NCI-H2196 treated with DMSO at 0.1 percent for 48 hours (cell line): ENCODE data around the gene AJM1.
"Not testable (repeated sequence)": the region's sequence is repeated elsewhere in the genome, so short reads cannot be mapped to it uniquely, and the experiment has no call there.

Source experiments
- DNase-seq: peaks from one replicate; lab custom pipeline; 2025; ENCODE audit not compliant: unreplicated experiment; lab: John Stamatoyannopoulos, UW

Gene AJM1

DNA sequence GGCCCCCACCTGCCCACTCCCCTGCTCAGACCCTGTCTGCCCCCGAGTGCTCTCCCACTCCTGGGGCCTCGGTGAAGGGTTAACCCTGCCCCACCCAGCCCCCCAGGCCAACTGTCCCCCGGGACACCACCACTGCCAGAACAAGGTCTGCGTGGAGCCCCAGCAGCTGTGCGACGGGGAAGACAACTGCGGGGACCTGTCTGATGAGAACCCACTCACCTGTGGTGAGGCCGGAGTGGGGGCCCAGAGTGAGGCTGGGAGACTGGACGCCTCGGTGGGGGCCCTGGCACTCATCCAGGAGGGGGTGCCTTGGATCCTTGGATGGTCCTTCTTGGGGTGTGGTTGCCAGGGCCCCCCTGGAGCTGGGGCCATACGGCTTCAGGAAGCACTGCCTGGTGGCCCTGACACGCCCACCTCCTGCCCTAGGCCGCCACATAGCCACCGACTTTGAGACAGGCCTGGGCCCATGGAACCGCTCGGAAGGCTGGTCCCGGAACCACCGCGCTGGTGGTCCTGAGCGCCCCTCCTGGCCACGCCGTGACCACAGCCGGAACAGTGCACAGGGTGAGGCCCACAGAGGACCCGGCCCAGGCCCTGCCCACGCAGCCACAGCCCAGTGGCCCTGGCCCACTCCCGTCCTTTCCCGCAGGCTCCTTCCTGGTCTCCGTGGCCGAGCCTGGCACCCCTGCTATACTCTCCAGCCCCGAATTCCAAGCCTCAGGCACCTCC is 12.0 kb downstream of the AJM1 start:
- DNase-seq, result no peak

DNA sequence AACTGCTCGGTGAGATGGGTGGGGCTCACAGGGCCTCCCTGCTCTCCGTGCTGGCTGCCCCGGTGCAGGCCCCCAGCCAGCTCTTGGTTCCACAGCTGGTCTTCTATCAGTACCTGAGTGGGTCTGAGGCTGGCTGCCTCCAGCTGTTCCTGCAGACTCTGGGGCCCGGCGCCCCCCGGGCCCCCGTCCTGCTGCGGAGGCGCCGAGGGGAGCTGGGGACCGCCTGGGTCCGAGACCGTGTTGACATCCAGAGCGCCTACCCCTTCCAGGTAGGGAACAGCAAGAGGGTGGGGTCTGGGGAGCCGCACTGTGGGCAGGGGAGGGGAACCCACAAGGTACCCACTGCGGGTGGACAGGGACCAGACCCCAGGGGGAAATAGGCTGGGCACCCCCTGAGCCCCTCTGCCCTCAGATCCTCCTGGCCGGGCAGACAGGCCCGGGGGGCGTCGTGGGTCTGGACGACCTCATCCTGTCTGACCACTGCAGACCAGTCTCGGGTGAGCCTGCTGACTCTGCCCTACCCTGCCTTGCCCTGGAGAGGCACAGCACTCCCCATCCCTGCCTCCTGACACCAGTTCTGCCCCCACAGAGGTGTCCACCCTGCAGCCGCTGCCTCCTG is 12.7 kb downstream of the AJM1 start:
- DNase-seq, result no peak

DNA sequence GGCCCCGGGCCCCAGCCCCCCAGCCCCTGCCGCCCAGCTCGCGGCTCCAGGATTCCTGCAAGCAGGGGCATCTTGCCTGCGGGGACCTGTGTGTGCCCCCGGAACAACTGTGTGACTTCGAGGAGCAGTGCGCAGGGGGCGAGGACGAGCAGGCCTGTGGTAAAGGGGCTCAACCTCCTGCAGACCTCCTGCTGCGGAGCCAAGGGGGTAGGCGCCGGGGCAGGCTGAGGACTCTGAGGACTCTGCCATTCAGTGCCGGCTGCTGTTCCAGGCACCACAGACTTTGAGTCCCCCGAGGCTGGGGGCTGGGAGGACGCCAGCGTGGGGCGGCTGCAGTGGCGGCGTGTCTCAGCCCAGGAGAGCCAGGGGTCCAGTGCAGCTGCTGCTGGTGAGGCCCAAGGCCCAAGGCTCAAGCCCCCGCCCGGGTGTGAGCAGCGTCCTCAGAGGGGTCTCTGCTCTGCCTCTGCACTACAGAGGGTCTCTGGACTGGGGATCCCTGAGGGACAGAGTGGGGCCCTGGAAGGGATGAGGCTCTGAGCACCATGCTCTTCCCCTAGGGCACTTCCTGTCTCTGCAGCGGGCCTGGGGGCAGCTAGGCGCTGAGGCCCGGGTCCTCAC is 13.3 kb downstream of the AJM1 start:
- DNase-seq, result no peak

DNA sequence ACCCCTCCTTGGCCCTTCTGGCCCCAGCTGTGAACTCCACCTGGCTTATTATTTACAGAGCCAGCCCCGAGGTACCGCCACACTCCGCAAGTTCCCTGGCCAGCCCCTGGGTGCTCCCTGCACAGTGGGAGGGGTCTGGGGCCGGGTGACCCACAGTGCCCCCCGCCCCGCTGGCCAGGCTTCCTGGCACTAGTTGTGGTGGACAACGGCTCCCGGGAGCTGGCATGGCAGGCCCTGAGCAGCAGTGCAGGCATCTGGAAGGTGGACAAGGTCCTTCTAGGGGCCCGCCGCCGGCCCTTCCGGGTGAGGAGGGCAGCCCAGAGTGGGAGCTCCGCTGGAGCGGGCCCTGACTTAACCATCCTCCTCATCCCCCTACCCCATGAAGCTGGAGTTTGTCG is 13.8 kb downstream of the AJM1 start:
- no peak for DNase-seq

DNA sequence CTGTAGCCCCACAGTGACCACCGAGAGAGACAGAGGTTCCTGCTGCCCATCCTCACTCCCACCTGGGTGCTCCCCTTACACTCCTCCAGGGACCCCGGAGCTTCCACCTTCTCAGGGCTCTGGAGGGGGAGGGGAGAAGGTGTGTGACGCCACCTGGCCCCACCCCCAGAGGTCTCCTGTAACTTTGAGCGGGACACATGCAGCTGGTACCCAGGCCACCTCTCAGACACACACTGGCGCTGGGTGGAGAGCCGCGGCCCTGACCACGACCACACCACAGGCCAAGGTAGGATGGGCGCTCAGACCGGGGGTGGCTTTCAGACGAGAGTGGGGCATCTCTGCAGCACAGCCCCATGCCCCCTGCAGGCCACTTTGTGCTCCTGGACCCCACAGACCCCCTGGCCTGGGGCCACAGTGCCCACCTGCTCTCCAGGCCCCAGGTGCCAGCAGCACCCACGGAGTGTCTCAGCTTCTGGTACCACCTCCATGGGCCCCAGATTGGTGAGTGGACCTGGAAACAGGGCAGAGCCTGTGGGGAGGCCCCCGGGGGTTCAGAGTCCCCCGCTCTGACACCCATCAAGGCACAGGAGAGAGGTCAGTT is 14.4 kb downstream of the AJM1 start:
- no peak for DNase-seq

DNA sequence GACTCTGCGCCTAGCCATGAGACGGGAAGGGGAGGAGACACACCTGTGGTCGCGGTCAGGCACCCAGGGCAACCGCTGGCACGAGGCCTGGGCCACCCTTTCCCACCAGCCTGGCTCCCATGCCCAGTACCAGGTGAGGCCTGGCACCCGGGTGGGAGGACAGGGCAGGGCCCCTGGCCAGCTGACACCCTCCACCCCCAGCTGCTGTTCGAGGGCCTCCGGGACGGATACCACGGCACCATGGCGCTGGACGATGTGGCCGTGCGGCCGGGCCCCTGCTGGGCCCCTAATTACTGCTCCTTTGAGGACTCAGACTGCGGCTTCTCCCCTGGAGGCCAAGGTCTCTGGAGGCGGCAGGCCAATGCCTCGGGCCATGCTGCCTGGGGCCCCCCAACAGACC is 14.9 kb downstream of the AJM1 start:
- DNase-seq, result no peak

DNA sequence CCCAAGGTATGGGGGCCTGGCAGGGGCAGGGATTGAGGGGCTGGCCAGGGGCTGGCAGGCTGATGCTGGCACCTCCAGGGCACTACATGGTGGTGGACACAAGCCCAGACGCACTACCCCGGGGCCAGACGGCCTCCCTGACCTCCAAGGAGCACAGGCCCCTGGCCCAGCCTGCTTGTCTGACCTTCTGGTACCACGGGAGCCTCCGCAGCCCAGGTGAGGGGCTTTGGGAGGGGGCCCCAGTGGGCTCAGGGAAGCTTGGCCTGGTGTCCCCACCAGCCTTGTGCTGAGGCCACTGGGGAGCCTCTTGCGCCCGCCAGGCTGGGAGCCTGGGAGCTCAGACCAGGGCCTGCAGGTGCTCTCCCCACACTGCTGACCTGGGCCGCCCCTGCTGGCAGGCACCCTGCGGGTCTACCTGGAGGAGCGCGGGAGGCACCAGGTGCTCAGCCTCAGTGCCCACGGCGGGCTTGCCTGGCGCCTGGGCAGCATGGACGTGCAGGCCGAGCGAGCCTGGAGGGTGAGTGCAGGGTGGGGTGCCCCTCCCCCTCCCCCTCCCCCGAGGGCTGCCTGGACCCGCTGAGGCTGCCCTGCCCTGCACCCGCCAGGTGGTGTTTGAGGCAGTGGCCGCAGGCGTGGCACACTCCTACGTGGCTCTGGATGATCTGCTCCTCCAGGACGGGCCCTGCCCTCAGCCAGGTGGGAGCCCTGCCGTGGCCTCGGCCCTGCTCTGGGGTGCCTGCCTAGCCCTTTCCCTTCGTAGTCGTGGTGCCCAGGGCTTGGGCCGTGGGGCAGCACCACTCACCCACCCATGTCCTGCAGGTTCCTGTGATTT is 15.5 kb downstream of the AJM1 start:
- DNase-seq, result no peak

DNA sequence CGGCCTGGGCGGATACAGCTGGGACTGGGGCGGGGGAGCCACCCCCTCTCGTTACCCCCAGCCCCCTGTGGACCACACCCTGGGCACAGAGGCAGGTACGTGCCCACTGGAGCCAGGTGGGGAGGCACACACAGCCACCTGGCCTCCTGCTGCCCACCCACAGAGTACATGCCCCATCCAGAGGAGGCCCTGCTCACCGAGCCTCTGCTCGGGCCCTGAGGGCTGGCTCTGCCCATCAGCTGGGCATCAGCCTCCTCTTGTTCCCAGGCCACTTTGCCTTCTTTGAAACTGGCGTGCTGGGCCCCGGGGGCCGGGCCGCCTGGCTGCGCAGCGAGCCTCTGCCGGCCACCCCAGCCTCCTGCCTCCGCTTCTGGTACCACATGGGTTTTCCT is 16.2 kb downstream of the AJM1 start:
- DNase-seq, result no peak

DNA sequence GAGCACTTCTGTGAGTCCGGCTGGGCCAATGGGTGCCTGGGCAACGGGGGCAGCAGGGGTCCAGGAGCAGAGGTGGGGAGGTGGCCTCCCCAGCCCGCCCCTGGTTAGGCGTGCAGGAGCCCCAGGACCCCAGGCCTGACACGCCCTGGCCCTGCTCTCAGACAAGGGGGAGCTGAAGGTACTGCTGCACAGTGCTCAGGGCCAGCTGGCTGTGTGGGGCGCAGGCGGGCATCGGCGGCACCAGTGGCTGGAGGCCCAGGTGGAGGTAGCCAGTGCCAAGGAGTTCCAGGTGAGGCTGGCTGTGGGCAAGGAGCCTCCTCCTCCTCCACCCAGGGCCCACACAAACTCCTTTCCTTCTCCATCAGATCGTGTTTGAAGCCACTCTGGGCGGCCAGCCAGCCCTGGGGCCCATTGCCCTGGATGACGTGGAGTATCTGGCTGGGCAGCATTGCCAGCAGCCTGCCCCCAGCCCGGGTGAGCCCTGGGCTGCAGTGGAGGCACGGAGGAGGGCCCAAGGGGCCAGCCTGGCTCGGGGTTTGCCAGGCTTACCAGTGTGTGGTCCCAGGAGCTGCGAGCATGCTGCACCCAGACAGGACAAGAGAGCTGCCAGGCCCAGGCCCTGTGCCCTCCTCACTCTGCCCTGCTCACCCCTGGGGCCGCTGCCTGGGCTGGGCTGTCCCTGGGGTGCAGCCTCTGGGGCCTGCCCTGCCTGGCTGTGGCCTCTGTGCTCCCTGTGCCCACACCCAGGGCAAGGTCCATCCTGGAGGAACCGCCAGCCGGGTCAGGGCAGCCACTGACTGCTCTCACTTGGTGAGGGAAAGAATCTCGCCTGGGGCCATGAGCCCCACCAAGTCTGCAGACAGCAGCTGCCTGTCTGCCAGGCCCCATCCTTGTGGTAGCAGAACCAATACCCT is 16.8 kb downstream of the AJM1 start:
- DNase-seq, result peak; percentile 32

DNA sequence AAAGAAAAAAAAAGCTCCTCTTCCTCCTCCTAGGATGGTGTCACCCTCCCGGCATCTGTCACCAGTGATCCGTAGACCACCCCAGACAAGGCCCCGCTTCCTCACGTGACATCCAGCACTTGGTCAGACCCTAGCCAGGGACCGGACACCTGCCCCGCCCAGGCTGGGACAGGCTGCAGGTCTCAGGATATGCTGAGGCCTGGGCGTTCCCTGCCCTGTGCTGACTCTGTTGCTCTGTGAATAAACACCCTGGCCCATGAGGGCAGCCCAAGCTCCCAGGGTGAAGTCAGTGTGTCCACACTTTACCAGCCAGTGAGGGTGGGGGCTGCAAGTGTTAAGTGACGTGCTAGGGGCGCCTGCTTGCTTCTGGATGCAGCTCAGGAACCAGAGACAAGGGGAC is 18.3 kb downstream of the AJM1 start:
- no peak for DNase-seq

DNA sequence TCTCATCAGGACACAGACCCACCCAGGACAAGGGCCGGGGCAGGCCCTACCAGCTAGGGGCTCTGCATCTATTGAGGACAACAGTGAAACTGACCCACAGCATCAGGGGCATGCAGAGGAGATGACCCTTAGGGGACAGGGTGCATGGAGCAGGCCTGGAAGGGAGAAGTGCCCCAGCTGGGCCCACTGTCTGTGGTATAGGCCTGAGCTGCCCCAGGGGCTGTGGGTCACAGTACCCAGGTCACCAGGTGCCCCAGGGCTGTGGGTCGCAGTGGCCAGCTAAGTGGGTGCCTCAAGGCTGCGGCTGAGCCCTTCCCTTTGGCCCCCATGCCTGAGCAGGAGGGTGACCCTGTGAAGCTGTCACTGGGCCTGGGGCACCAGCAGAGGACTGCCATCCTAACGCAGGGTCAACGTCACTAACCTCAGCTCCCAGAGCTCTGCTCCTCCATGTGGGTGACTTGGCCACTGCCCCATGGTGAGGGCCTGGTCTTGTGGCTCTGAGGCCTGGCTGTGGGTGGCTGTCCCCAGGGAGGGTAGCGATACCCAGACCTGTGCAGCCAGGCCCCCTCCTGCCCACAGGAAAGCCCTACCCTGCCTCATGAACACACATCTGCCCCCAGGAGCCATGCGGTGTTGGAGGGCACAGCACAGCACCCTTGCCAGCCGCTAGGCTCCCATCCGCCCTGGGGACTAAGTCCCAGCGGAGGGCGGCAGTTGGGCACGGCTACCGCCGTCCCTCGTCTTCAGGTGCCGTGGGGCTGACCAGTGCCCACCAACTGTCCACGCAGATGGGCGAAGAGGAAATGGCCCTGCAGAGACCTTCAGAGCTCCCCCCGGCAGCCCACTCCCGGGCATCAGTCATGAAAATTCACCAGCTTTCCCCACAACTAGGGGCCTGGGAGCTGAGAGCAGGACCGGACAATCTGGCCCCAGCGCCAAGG is 18.9 kb downstream of the AJM1 start:
- no peak for DNase-seq

DNA sequence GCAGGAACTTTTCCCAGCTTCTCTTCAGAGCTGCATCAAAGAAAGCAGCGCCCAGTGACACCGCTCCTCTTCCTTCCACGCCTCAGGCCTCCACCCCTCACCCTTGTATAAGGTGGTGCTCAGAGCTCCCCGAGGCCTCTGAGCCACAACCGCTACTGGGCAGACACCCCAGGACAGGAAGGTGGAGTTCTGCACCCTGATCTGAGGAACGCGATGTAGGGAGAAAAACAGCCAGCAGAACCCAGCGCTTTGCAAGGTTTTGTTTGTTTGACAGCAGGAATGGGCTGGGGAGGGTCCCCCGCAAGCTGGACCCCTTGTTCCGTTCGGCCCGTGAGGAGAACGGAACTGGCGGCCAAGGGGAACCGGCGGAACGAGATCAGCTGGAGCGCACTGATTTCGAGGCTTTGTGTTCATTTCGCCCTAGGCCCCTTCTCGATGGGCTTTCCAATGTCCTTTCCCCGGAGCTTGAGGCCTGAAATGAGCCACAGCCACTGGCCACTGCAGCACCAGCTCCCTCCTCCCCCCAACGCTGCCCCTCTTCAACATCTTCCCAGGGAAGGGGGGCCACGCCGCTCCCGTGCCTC is 19.7 kb downstream of the AJM1 start:
- DNase-seq, result no peak

DNA sequence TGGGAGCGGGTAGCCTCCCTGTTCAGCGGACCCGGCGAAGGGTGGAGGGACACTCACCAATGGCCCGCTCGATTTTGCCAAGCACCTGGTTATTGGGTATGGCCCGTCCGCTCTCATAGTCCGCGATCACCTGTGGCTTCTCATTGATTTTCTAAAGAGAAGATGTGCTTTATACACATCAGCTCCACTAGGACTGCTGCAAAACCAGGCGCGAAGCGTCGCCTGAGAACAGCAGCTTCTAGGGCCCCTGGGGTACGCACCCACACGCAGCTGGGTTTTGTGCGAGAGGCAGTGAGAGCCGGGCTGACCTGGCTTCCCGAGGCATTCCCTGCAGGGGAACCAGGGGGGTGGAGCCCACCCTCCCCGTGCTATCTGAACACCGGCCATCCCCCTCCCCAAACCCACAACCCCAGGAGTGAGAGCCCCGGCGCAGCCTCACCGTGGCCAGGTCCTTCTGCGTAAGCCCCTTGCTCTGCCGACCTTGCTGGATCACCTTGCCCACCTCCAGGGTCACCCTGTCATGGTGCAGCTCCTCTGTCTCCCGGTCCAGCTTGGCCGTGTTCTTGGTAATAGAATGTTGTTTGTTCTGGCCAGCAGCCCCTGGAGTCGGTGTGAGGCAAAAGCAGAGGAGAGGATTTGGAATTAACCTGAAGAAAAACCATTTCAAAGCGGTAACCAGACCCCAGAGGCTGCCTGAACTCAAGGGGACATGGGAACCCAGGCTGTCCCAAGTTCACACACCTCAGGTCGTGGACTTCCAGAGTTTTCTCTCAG is 20.8 kb downstream of the AJM1 start:
- DNase-seq, result no peak

DNA sequence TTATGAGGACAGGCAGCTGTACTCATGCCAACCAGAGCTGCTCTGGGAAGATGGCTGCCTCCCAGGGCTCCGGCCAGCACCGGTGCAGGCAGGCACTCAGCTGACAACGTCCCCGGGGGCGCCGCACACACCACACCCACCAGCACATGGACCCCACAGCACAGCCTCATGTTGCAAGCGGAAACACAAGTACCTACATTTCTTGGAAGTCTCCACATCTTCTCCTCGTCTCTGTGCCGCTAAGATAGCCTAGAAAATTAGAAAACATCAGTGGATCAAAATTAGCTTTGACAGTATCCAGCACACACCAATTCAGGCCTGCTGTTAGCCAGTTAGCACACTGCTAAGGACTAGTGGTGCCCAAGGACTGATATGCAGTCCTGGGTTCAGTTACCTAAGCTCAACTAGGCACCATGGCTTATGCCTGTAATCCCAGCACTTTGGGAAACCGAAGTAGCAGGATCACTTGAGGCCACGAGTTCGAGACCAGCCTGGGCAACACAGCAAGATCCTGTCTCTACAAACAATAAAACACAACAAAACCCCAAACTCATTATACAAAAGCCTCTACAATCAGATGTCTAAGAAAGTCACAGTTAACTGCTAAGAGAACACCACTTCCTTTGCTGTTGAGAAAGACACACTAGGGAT is 21.5 kb downstream of the AJM1 start:
- DNase-seq, result no peak

DNA sequence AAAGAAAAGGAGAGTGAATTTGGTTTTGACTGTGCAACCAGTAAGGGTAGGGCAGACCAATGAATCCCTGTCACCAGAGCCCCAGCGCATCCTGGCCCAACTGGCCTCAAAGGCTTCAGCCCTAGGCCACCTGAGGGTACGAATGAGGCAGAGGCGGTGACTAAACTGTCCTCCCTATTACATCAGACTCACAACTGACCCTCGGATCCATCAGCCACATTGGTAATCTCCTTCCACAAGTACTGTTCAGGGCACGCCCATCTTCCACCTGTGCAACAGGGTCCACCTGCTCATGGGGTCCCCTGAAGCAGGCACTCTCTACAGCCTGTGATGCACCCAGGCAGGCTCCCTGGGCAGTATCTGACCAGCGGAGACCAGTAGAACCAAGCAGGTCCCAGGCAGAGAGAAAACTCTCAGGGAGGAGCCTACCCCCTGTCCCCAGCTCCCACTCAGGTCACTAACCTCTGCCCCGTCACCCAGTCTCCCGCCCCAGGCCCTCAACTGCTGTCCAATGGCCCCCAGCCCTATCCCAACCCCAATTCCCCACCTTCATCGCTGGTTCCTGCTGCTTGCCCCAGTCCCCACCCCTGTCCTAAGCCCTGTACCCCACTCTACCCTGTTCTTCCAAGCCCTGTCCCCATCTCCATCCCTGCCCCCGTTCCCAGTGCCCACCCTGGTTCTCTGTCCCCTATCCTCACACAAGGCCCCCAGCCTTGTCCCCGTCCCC is 22.9 kb downstream of the AJM1 start:
- no peak for DNase-seq

DNA sequence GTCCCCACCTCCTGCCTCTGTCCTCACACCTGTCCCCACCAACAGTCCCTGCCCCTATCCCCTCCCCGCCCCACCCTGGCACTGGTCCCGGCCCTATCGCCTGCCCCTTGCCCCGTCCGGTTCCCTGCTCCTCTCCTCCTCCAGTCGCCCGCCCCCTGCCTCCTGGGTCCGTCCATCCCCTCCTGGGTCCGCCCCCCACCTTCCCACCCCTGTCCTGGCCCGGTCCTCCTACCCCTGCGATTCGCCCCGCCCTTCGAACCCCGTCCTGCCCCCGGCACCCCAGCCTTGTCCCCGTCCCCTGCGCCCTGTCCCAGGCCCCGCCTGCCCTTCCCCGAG is 23.5 kb downstream of the AJM1 start:
- DNase-seq, result no peak

DNA sequence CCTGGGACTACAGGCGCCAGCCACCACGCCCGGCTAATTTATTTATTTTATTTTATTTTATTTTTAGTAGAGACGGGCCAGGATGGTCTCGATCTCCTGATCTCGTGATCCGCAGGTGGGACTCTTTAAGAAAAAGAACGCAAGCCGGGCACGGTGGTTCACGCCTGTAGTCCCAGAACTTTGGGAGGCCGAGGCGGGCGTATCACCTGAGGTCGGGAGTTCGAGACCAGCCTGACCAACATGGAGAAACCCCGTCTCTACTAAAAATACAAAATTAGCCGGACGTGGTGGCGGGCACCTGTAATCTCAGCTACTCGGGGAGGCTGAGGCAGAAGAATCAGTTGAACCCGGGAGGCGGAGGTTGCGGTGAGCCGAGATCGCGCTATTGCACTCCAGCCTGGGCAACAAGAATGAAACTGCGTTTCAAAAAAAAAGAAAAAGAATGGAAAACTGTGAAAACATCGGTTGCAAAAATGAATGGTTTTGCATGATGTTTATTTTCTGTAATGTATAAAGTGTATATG is 24.7 kb downstream of the AJM1 start:
- not testable (repeated sequence) for DNase-seq
